Measurements from ENCODE around the gene PPP1R1C.

DNA sequence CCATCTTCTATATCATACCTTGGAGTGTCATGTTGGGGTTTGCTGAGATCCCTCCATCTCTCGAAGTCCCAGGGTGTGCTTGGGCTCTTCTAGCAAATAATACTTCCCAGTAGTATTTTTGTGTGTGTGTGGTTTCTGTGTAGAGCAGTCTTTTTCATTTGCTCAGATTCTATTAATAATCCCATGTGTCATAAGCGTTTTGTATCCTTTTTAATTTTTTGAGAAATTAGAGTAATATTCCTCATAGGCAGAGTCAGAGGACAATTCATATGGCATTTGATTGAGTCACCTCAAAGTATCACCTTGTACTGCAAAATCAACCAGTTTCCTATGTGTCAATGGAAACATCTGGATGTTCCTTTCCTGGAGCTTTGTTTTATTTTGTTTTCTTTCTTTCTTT lies 37.4 kb upstream of the PPP1R1C start:
- TF ChIP-seq POLR2A (IDR thresholded peaks at IDR 0.05; ENCODE audit: low read depth, low read length) (no peak), POLR2AphosphoS5 (IDR thresholded peaks at IDR 0.05; ENCODE audit: low read depth, low read length) (no peak)

Measured in GM12892 (cell line).